Fibroblast of villous mesenchyme (primary cell): Measurements from ENCODE around the gene RARA. TPM values are rescaled to one million over a fixed set of nuclear protein-coding genes. Genes with fewer than 3 reads are reported as not detected.

Experiments
- DNase-seq: peaks from one replicate; pipeline ENCODE4 v3.0.0-alpha.2; 2010; ENCODE audit warnings: low read depth
- H3K4me3 ChIP-seq: 2 replicates; pipeline ENCODE4 v1.5.1; 2011; ENCODE audit warnings: low read depth, mild to moderate bottlenecking, low read length
- CTCF ChIP-seq: IDR thresholded peaks from 2 replicates; pipeline ENCODE4 v1.5.1; 2012; ENCODE audit warnings: low read depth, mild to moderate bottlenecking, low read length; ENCODE audit not compliant: insufficient read depth
- total RNA-seq: library from RNA; depleted of rRNA; stranded (reverse); fragments of >200 nt; gene quantifications from 2 replicates; pipeline ENCODE4 v1.2.3, GENCODE V29; 2012

The RARA gene
- total RNA-seq, 1 donor: 20.3 TPM

GRCh38 chr17:40342504-40343218, 33.7 kb downstream of the RARA start:
- H3K4me3 ChIP-seq: peak overlapping the region; percentile 85
- DNase-seq: no peak
- no peak for TF ChIP-seq CTCF

- peak overlapping the region; percentile 85 for H3K4me3 ChIP-seq
- TF ChIP-seq CTCF: no peak
- DNase-seq: no peak
Measured at GRCh38 chr17:40343219-40344119, 34.5 kb downstream of the RARA start.

GRCh38 chr17:40344421-40345160, 35.6 kb downstream of the RARA start:
- no peak for DNase-seq
- no peak for TF ChIP-seq CTCF
- peak overlapping the region; percentile 85 for H3K4me3 ChIP-seq

GRCh38 chr17:40345161-40345993, 36.4 kb downstream of the RARA start:
- no peak for DNase-seq
- H3K4me3 ChIP-seq: peak overlapping the region; percentile 85
- no peak for TF ChIP-seq CTCF

- DNase-seq: no peak
- no peak for TF ChIP-seq CTCF
- H3K4me3 ChIP-seq: peak overlapping the region; percentile 85
Measured at GRCh38 chr17:40345994-40346764, 37.2 kb downstream of the RARA start.
